SKM-1 treated with dmso at 0.1 percent for 144 hours (cell line): ENCODE data around the gene BMPR2.
"Not testable (repeated sequence)": the region's sequence is repeated elsewhere in the genome, so short reads cannot be mapped to it uniquely, and the experiment has no call there.

Experiments
- DNase-seq: peaks from one replicate; lab custom pipeline; 2025; ENCODE audit not compliant: unreplicated experiment; lab: John Stamatoyannopoulos, UW

BMPR2 gene

GRCh38 chr2:202514732-202515131, 138.6 kb downstream of the BMPR2 start:
- DNase-seq: no peak

GRCh38 chr2:202519453-202519852, 143.3 kb downstream of the BMPR2 start:
- no peak for DNase-seq

GRCh38 chr2:202521470-202521869, 145.3 kb downstream of the BMPR2 start:
- DNase-seq: no peak

- no peak for DNase-seq
These were observed 153.3 kb downstream of the BMPR2 start for GRCh38 chr2:202529389-202529788.

- DNase-seq: no peak
These were observed 153.9 kb downstream of the BMPR2 start for GRCh38 chr2:202530038-202530437.

- DNase-seq: not testable (repeated sequence)
These were observed 159.2 kb downstream of the BMPR2 start for GRCh38 chr2:202535290-202535689.

- no peak for DNase-seq
These were observed 165.0 kb downstream of the BMPR2 start for GRCh38 chr2:202541137-202541536.

GRCh38 chr2:202542142-202542541, 166.0 kb downstream of the BMPR2 start:
- DNase-seq: no peak

- DNase-seq: no peak
These were observed 169.4 kb downstream of the BMPR2 start for GRCh38 chr2:202545523-202545922.

- no peak for DNase-seq
These were observed 169.8 kb downstream of the BMPR2 start for GRCh38 chr2:202545931-202546330.

- DNase-seq: not testable (repeated sequence)
These were observed 170.5 kb downstream of the BMPR2 start for GRCh38 chr2:202546499-202547141.

GRCh38 chr2:202548240-202548639, 172.1 kb downstream of the BMPR2 start:
- no peak for DNase-seq

GRCh38 chr2:202551000-202551399, 174.9 kb downstream of the BMPR2 start:
- DNase-seq: not testable (repeated sequence)

GRCh38 chr2:202555356-202555755, 179.2 kb downstream of the BMPR2 start:
- no peak for DNase-seq

GRCh38 chr2:202560200-202560599, 184.1 kb downstream of the BMPR2 start:
- no peak for DNase-seq

GRCh38 chr2:202564226-202564625, 188.1 kb downstream of the BMPR2 start:
- DNase-seq: no peak

GRCh38 chr2:202566286-202566685, 190.2 kb downstream of the BMPR2 start:
- DNase-seq: no peak

GRCh38 chr2:202574541-202574940, 198.4 kb downstream of the BMPR2 start:
- no peak for DNase-seq

GRCh38 chr2:202575194-202575593, 199.1 kb downstream of the BMPR2 start:
- DNase-seq: not testable (repeated sequence)

GRCh38 chr2:202577250-202578183, 201.4 kb downstream of the BMPR2 start:
- DNase-seq: no peak

- DNase-seq: not testable (repeated sequence)
These were observed 206.7 kb downstream of the BMPR2 start for GRCh38 chr2:202582846-202583245.

GRCh38 chr2:202583709-202584219, 207.6 kb downstream of the BMPR2 start:
- no peak for DNase-seq
